Measurements from ENCODE around the gene MSANTD2.

DNA sequence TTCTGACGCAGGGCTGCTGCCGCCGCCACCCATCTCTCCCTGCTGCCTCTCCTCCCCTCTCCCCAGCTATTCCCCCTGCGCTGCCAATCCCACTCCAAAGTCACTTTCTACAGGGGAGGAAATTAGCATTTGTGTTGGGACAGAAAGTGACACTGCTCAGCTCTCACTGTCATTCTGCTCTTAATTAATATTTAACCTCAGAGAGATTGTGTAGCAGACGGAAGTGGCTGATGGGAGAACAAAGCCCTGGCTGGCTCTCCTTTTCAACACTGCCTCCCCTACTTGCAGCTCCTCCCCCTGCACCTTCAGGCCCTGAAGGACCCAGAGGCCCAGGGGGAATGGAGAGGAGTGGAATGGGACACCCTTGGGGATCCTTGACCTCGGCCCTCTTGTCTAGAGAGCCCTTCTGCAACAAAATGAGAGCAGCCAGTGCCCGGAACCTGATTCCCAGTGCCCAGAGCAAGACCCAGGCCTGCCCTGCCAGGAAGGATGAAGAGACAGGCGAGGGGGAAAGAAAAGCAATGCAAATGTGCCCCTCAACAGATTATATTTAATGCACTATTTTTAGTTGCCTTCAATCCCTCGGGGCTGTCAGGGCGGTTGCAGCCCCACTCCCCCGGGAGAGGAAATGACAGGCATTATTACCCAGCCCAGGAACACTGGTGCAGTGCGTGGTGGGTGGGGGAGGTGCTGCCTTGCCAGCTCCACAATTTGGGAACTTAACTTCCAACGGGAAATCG lies 75.1 kb downstream of the MSANTD2 start:
- TF ChIP-seq, protein P1, sequence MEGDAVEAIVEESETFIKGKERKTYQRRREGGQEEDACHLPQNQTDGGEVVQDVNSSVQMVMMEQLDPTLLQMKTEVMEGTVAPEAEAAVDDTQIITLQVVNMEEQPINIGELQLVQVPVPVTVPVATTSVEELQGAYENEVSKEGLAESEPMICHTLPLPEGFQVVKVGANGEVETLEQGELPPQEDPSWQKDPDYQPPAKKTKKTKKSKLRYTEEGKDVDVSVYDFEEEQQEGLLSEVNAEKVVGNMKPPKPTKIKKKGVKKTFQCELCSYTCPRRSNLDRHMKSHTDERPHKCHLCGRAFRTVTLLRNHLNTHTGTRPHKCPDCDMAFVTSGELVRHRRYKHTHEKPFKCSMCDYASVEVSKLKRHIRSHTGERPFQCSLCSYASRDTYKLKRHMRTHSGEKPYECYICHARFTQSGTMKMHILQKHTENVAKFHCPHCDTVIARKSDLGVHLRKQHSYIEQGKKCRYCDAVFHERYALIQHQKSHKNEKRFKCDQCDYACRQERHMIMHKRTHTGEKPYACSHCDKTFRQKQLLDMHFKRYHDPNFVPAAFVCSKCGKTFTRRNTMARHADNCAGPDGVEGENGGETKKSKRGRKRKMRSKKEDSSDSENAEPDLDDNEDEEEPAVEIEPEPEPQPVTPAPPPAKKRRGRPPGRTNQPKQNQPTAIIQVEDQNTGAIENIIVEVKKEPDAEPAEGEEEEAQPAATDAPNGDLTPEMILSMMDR (IDR thresholded peaks at IDR 0.05; ENCODE audit: low read depth, low read length, missing input control), result no peak
- TF ChIP-seq, protein P2, sequence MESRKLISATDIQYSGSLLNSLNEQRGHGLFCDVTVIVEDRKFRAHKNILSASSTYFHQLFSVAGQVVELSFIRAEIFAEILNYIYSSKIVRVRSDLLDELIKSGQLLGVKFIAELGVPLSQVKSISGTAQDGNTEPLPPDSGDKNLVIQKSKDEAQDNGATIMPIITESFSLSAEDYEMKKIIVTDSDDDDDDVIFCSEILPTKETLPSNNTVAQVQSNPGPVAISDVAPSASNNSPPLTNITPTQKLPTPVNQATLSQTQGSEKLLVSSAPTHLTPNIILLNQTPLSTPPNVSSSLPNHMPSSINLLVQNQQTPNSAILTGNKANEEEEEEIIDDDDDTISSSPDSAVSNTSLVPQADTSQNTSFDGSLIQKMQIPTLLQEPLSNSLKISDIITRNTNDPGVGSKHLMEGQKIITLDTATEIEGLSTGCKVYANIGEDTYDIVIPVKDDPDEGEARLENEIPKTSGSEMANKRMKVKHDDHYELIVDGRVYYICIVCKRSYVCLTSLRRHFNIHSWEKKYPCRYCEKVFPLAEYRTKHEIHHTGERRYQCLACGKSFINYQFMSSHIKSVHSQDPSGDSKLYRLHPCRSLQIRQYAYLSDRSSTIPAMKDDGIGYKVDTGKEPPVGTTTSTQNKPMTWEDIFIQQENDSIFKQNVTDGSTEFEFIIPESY (IDR thresholded peaks at IDR 0.05), result no peak
- TF ChIP-seq GABPA (IDR thresholded peaks at IDR 0.05 in 1 of 2, conservative IDR thresholded peaks at IDR 0.05 in 1 of 2), result no peak
- TF ChIP-seq, protein P3, sequence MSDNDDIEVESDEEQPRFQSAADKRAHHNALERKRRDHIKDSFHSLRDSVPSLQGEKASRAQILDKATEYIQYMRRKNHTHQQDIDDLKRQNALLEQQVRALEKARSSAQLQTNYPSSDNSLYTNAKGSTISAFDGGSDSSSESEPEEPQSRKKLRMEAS (IDR thresholded peaks at IDR 0.05), result no peak
- no peak for TF ChIP-seq RAD21 (IDR thresholded peaks at IDR 0.05)
- TF ChIP-seq YY1 (IDR thresholded peaks at IDR 0.05), result no peak
- no peak for TF ChIP-seq FOXA1 (IDR thresholded peaks at IDR 0.05)

Data from liver (tissue), 3 donors.